Right lobe of liver (tissue), 6 donors: ENCODE results near the gene DBF4B. TPM values are rescaled to one million over a fixed set of nuclear protein-coding genes. Genes with fewer than 3 reads are reported as not detected.

Experiments
- ATAC-seq, 4 donors: fragments of 200-7000 bp; cut with Tn5 transposase; one replicate each; pipeline ENCODE4 v1.9.1; 2020; ENCODE audit warnings: mild to moderate bottlenecking in 4 of 4, moderate library complexity in 4 of 4
- DNase-seq, 3 donors: peaks; one replicate each; pipeline ENCODE4 v3.0.0-alpha.2; 2020
- H3K27ac ChIP-seq, 3 donors: fragments of 200-600 bp; one replicate each; pipeline ENCODE4 v1.8.0; 2022
- H3K27me3 ChIP-seq, 2 donors: fragments of 200-600 bp; one replicate each; pipeline ENCODE4 v1.8.0; 2022
- H3K36me3 ChIP-seq, 4 donors: fragments of 200-600 bp; sonication (generic) in 1 of 4; one replicate each; pipeline versions ENCODE4 v1.5.1 to v1.8.0; 2017 to 2022; ENCODE audit warnings: control low read depth in 1 of 4
- H3K4me1 ChIP-seq, 4 donors: fragments of 200-600 bp; sonication (generic) in 1 of 4; one replicate each; pipeline versions ENCODE4 v1.5.1 to v1.8.0; 2017 to 2022; ENCODE audit warnings: control low read depth in 1 of 4
- H3K4me3 ChIP-seq, 3 donors: fragments of 200-600 bp; one replicate each; pipeline ENCODE4 v1.8.0; 2022
- H3K9me3 ChIP-seq, 4 donors: fragments of 200-600 bp; sonication (generic) in 1 of 4; one replicate each; pipeline versions ENCODE4 v1.5.1 to v1.8.0; 2017 to 2022; ENCODE audit warnings: control low read depth in 1 of 4
- CTCF ChIP-seq, 4 donors: fragments of 200-600 bp in 3 of 4; fragments of 450-650 bp in 1 of 4; IDR thresholded peaks; one replicate each; pipeline versions ENCODE4 v1.5.1 to v1.8.0; 2016 to 2022; ENCODE audit warnings: antibody characterized with exemption in 4 of 4, mild to moderate bottlenecking in 2 of 4
- POLR2A ChIP-seq: fragments of 450-650 bp; IDR thresholded peaks from one replicate; pipeline ENCODE4 v1.6.1; 2017; ENCODE audit warnings: antibody characterized with exemption, mild to moderate bottlenecking
- whole genome bisulfite sequencing: methylation state at CpG from one replicate; pipeline ENCODE4 v1.1.6; 2018; ENCODE audit warnings: low coverage, low lambda C conversion rate; ENCODE audit not compliant: insufficient coverage; ENCODE audit errors: missing lambda C conversion rate; 5-methylcytosine and 5-hydroxymethylcytosine counted together
- intact Hi-C, 2 donors: fragments of 100-400 bp; cut with DNase I; formaldehyde crosslinking; loops; one replicate each; pipeline versions ENCODE4 v1.11.2 to v1.14.1; 2022
- total RNA-seq, 6 experiments: library from RNA; depleted of rRNA in 2 of 6; stranded (reverse); fragments of >200 nt in 2 of 6; fragmentation: NEBNext Ultra II Directional in 3 of 6; extraction: Animal tissue kit (Norgen Biotek cat#: 25700) in 3 of 6; gene quantifications; one replicate each; pipeline versions ENCODE4 v1.1.0 to v1.2.4, GENCODE V29; 2016 to 2023
- donor health status: DM: no; HTN: yes; CAD: no.
- donor health status: DM: no; HTN: no; CAD: no.
- donor health status: DM: no; HTN: no; CAD: no.
- donor health status: DM: no; HTN: yes; CAD: no.
- donor health status: DM: no; HTN: yes; CAD: no.

Gene DBF4B
- total RNA-seq, 6 experiments from 2014 or later, result 0.81 to 2.3 (median 1.7) TPM

- Histone ChIP-seq H3K4me1 (no peaks in the 10 kb centered on the region), H3K9me3 (no peaks in the 10 kb centered on the region), H3K27ac (no peak overlapping the region), H3K4me3 (no peak overlapping the region), H3K36me3 (no peaks in the 10 kb centered on the region), H3K27me3 (no peaks in the 10 kb centered on the region)
- WGBS, result 100% methylated on average over 3 of the region's 19 CpGs
- intact Hi-C loops, result no loop called here
- no peak for DNase-seq
- ATAC-seq, result no peak
- TF ChIP-seq CTCF (IDR thresholded peaks at IDR 0.05) (no peak), POLR2A (no peak)
Observed at GRCh38 chr17:44749076-44749979, 40.9 kb downstream of the DBF4B start.

- no peaks in the 10 kb centered on the region for H3K9me3 ChIP-seq
- no peaks in the 10 kb centered on the region for H3K27me3 ChIP-seq
- no peak for TF ChIP-seq POLR2A
- no peak for TF ChIP-seq CTCF (IDR thresholded peaks at IDR 0.05)
- ATAC-seq (no peak), DNase-seq (no peak)
- no peaks in the 10 kb centered on the region for H3K36me3 ChIP-seq
- H3K4me3 ChIP-seq, result no peak overlapping the region
- H3K4me1 ChIP-seq, result no peaks in the 10 kb centered on the region
- H3K27ac ChIP-seq, result no peak overlapping the region
- 69% methylated on average over 7 of the region's 9 CpGs for WGBS
- intact Hi-C loops, result no loop called here
Observed at GRCh38 chr17:44749980-44750318, 41.5 kb downstream of the DBF4B start.

GRCh38 chr17:44751331-44751730 lies 42.9 kb downstream of the DBF4B start:
- Histone ChIP-seq H3K9me3 (no peaks in the 10 kb centered on the region), H3K4me3 (no peak overlapping the region), H3K36me3 (no peaks in the 10 kb centered on the region), H3K4me1 (no peaks in the 10 kb centered on the region), H3K27ac (no peak overlapping the region), H3K27me3 (no peaks in the 10 kb centered on the region)
- TF ChIP-seq CTCF (IDR thresholded peaks at IDR 0.05), result no peak
- no peak for TF ChIP-seq POLR2A
- 86% methylated on average over 7 of the region's 7 CpGs for WGBS
- intact Hi-C loops, result no loop called here
- no peak for DNase-seq
- no peak for ATAC-seq

GRCh38 chr17:44751806-44752205 lies 43.3 kb downstream of the DBF4B start:
- H3K9me3 ChIP-seq, result no peaks in the 10 kb centered on the region
- TF ChIP-seq CTCF (IDR thresholded peaks at IDR 0.05) (no peak), POLR2A (no peak)
- no peak overlapping the region for H3K27ac ChIP-seq
- no peak for ATAC-seq
- intact Hi-C loops, result no loop called here
- no peak for DNase-seq
- H3K4me1 ChIP-seq, result no peaks in the 10 kb centered on the region
- H3K27me3 ChIP-seq, result no peaks in the 10 kb centered on the region
- H3K36me3 ChIP-seq, result no peaks in the 10 kb centered on the region
- no peak overlapping the region for H3K4me3 ChIP-seq
- 92% methylated on average over 9 of the region's 10 CpGs for WGBS
